Fibroblast of pulmonary artery (primary cell): ENCODE data around the gene CHCT1.

Experiments
- DNase-seq: peaks from one replicate; pipeline ENCODE4 v3.0.0-alpha.2; 2010; ENCODE audit warnings: low read depth
- H3K4me3 ChIP-seq: replicated peaks from 2 replicates; pipeline ENCODE4 v1.5.1; 2011; ENCODE audit warnings: low read depth, mild to moderate bottlenecking, control low read depth, low read length, moderate library complexity
- CTCF ChIP-seq: IDR thresholded peaks from 2 replicates; pipeline ENCODE4 v1.5.1; 2011; ENCODE audit warnings: mild to moderate bottlenecking, control low read depth, low read length, inconsistent platforms; ENCODE audit errors: missing control alignments

CHCT1 gene

GRCh38 chr17:60447375-60447774, 25.1 kb downstream of the CHCT1 start:
- no peak for TF ChIP-seq CTCF
- DNase-seq, result no peak
- H3K4me3 ChIP-seq, result no peak overlapping the region

DNA sequence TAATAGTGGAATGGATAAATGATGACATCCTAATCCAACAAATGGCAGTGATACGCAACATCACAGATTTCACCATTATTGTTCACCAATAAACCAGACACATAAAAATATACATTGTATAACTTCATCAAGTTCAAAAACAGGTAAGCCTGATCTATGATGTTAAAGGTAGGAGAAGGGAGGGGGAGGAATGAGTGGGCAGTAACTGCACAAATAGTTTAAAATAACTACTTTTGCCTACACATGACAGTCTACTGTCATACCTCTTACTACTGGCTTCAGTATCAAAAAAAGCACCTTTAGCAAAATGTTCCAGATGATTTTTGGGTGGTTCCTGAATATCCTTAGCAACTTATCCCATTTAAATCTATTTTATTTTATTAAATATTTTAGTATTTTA, 28.8 kb downstream of the CHCT1 start:
- no peak for DNase-seq
- no peak overlapping the region for H3K4me3 ChIP-seq
- TF ChIP-seq CTCF, result no peak

GRCh38 chr17:60451965-60452364, 29.7 kb downstream of the CHCT1 start:
- TF ChIP-seq CTCF, result no peak
- DNase-seq, result no peak
- H3K4me3 ChIP-seq, result no peak overlapping the region

- H3K4me3 ChIP-seq, result no peak overlapping the region
- DNase-seq, result peak; percentile 31
- no peak for TF ChIP-seq CTCF
Observed at GRCh38 chr17:60455378-60455777, 33.1 kb downstream of the CHCT1 start.

DNA sequence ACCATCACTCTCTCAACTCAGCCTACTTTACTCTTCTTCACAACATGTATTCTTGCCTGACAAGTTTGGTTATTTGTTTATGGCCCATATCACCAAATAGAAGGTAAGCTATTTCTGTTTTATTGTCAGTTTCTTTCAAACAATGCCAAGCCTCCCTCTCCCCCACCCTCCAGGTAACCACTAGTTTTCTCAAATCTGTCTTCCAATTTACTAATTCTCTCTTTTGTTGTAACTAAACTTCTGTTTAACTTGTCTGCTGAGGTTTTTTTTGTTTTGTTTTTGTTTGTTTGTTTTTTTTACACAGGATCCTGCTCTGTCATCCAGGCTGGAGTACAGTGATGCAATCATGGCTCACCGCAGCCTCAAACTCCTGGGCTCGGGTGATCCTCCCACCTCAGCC, 34.9 kb downstream of the CHCT1 start:
- H3K4me3 ChIP-seq, result no peak overlapping the region
- no peak for TF ChIP-seq CTCF

GRCh38 chr17:60461584-60461983, 39.3 kb downstream of the CHCT1 start:
- TF ChIP-seq CTCF, result no peak
- DNase-seq, result no peak
- no peak overlapping the region for H3K4me3 ChIP-seq

More for the DNA sequence above, 34.9 kb downstream of the CHCT1 start:
- DNase-seq, result no peak

DNA sequence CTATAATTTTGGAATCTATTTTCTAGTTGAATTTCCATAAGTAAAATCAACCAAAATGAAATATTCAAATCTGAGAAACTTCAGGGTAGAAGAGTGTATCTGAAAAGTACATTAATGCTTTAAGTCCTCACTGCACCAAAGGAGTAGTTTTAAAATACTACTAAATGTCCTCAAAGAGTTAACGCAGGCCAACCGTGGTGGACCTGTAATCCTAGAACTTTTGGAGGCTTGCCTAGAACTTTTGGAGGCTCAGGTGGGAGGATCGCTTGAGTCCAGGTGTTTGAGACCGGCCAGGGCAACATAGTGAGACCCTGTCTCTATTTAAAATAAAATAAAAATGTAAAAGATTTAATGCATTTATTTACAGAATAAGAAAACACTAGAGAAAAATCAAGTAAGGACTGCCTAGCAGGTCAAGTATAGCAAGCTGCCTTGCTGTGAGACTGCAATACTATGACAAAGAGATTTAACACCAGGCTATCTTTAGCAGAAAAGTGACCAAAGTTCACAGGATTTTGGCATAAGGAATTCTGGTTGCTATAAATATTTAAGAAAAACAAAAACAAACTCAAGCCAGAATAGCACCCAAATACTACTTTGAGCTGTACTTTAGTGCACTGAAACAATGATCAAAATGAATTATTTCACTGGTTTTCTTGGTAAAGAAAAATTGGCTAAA, 41.0 kb downstream of the CHCT1 start:
- no peak overlapping the region for H3K4me3 ChIP-seq
- peak; percentile 6 for DNase-seq
- TF ChIP-seq CTCF, result no peak
